ENCODE data around the gene CCL11. TPM values are rescaled to one million over a fixed set of nuclear protein-coding genes. Genes with fewer than 3 reads are reported as not detected.
A peak's percentile ranks its signal among the peaks of the same experiment; 100 is the strongest.

The CCL11 gene
- total and polyA plus RNA-seq, 2 experiments from 2014 or later = not detected

DNA sequence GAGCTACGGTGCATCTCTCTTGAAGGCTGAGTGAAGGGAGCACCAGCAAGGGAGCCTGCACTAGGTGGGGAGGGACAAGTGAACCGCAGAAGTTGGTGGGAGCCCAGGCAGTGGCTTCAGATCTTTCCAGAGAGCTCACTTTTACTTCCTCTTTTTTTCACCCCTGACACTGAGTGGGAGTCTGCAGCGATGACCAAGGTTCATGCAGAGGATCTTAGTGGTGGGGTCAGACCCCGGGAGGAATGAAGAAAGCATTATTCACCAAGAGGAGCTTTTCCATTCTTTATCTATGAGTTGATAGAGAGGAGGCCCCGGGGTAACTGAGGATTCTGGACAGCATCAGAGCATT is 33.5 kb upstream of the CCL11 start (continued):
- TF ChIP-seq, protein P1, sequence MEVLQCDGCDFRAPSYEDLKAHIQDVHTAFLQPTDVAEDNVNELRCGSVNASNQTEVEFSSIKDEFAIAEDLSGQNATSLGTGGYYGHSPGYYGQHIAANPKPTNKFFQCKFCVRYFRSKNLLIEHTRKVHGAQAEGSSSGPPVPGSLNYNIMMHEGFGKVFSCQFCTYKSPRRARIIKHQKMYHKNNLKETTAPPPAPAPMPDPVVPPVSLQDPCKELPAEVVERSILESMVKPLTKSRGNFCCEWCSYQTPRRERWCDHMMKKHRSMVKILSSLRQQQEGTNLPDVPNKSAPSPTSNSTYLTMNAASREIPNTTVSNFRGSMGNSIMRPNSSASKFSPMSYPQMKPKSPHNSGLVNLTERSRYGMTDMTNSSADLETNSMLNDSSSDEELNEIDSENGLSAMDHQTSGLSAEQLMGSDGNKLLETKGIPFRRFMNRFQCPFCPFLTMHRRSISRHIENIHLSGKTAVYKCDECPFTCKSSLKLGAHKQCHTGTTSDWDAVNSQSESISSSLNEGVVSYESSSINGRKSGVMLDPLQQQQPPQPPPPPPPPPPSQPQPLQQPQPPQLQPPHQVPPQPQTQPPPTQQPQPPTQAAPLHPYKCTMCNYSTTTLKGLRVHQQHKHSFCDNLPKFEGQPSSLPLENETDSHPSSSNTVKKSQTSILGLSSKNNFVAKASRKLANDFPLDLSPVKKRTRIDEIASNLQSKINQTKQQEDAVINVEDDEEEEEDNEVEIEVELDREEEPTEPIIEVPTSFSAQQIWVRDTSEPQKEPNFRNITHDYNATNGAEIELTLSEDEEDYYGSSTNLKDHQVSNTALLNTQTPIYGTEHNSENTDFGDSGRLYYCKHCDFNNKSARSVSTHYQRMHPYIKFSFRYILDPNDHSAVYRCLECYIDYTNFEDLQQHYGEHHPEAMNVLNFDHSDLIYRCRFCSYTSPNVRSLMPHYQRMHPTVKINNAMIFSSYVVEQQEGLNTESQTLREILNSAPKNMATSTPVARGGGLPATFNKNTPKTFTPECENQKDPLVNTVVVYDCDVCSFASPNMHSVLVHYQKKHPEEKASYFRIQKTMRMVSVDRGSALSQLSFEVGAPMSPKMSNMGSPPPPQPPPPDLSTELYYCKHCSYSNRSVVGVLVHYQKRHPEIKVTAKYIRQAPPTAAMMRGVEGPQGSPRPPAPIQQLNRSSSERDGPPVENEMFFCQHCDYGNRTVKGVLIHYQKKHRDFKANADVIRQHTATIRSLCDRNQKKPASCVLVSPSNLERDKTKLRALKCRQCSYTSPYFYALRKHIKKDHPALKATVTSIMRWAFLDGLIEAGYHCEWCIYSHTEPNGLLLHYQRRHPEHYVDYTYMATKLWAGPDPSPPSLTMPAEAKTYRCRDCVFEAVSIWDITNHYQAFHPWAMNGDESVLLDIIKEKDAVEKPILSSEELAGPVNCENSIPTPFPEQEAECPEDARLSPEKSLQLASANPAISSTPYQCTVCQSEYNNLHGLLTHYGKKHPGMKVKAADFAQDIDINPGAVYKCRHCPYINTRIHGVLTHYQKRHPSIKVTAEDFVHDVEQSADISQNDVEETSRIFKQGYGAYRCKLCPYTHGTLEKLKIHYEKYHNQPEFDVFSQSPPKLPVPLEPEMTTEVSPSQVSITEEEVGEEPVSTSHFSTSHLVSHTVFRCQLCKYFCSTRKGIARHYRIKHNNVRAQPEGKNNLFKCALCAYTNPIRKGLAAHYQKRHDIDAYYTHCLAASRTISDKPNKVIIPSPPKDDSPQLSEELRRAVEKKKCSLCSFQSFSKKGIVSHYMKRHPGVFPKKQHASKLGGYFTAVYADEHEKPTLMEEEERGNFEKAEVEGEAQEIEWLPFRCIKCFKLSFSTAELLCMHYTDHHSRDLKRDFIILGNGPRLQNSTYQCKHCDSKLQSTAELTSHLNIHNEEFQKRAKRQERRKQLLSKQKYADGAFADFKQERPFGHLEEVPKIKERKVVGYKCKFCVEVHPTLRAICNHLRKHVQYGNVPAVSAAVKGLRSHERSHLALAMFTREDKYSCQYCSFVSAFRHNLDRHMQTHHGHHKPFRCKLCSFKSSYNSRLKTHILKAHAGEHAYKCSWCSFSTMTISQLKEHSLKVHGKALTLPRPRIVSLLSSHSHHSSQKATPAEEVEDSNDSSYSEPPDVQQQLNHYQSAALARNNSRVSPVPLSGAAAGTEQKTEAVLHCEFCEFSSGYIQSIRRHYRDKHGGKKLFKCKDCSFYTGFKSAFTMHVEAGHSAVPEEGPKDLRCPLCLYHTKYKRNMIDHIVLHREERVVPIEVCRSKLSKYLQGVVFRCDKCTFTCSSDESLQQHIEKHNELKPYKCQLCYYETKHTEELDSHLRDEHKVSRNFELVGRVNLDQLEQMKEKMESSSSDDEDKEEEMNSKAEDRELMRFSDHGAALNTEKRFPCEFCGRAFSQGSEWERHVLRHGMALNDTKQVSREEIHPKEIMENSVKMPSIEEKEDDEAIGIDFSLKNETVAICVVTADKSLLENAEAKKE (CRISPR knock-in tag; IDR thresholded peaks at IDR 0.05) = no peak
- TF ChIP-seq POLR2AphosphoS5 (IDR thresholded peaks at IDR 0.05; ENCODE audit: low read depth) = no peak

DNA sequence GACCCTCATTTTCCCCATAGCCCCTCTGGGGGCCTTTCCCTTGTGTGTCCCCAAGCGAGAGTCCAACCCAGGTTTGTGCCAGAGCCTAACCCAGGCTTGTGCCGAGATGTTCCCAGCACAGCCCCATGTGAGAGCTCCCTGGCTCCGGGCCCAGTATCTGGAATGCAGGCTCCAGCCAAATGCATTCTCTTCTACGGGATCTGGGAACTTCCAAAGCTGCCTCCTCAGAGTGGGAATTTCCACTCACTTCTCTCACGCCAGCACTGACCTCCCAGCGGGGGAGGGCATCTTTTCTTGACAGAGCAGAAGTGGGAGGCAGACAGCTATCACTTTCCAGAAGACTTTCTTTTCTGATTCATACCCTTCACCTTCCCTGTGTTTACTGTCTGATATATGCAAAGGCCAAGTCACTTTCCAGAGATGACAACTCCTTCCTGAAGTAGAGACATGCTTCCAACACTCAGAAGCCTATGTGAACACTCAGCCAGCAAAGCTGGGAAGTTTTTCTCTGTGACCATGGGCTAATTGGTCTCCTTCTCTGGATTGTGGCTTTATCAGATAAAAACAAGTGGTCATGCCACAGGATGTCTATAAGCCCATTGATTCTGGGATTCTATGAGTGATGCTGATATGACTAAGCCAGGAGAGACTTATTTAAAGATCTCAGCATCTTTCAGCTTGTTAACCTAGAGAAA is 33.0 kb upstream of the CCL11 start:
- H3K36me3 Mint-ChIP-seq (ENCODE audit: low read depth) = no peaks in the 10 kb centered on the region; the same call in 2 of the 3 replicates
- peaks cover 9% of the 10 kb centered on the region; the same call in 1 of the 2 replicates for H3K27me3 ChIP-seq (ENCODE audit: insufficient read depth)
- no peaks in the 10 kb centered on the region for H3K9me3 Mint-ChIP-seq
- peaks cover 35% of the 10 kb centered on the region for H3K4me1 ChIP-seq (ENCODE audit: insufficient read depth)
- H3K4me3 Mint-ChIP-seq = no peak overlapping the region
- H3K36me3 ChIP-seq (ENCODE audit: insufficient read depth) = no peaks in the 10 kb centered on the region; the same call in 1 of the 2 replicates
- H2AFZ ChIP-seq = no peak overlapping the region
- no peak overlapping the region for H3K27ac Mint-ChIP-seq
- peaks cover 8% of the 10 kb centered on the region; the same call in 1 of the 2 replicates for H3K9me2 ChIP-seq (ENCODE audit: insufficient read depth)
- H3K27me3 Mint-ChIP-seq (ENCODE audit: insufficient read depth, low read depth, poor library complexity) = peaks cover 11% of the 10 kb centered on the region
- H3K4me3 ChIP-seq = no peak overlapping the region
- H3K4me1 Mint-ChIP-seq = peaks cover 41% of the 10 kb centered on the region
- peaks cover 5% of the 10 kb centered on the region for H3F3A ChIP-seq (replicated peaks; ENCODE audit: low read depth)
- no peaks in the 10 kb centered on the region for H4K20me1 ChIP-seq (replicated peaks; ENCODE audit: insufficient read depth)
- H3K4me2 ChIP-seq = no peak overlapping the region
- no peak overlapping the region for H3K27ac ChIP-seq (ENCODE audit: low read depth)
- no peaks in the 10 kb centered on the region for H3K79me2 ChIP-seq (replicated peaks; ENCODE audit: insufficient read depth)
- DNase-seq (ENCODE audit: low spot score) (peak; percentile 22), ATAC-seq (peak; percentile 9; the same call in 2 of the 3 replicates)
- TF ChIP-seq EZH2phosphoT487 (IDR thresholded peaks at IDR 0.05; ENCODE audit: unreplicated experiment) = no peak
- TF ChIP-seq, protein P2, sequence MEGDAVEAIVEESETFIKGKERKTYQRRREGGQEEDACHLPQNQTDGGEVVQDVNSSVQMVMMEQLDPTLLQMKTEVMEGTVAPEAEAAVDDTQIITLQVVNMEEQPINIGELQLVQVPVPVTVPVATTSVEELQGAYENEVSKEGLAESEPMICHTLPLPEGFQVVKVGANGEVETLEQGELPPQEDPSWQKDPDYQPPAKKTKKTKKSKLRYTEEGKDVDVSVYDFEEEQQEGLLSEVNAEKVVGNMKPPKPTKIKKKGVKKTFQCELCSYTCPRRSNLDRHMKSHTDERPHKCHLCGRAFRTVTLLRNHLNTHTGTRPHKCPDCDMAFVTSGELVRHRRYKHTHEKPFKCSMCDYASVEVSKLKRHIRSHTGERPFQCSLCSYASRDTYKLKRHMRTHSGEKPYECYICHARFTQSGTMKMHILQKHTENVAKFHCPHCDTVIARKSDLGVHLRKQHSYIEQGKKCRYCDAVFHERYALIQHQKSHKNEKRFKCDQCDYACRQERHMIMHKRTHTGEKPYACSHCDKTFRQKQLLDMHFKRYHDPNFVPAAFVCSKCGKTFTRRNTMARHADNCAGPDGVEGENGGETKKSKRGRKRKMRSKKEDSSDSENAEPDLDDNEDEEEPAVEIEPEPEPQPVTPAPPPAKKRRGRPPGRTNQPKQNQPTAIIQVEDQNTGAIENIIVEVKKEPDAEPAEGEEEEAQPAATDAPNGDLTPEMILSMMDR (conservative IDR thresholded peaks at IDR 0.05; ENCODE audit: low read depth in 2 of 2) = no peak
- TF ChIP-seq NANOG (IDR thresholded peaks at IDR 0.05; ENCODE audit: borderline replicate concordance) = no peak
- TF ChIP-seq POLR2AphosphoS5 (IDR thresholded peaks at IDR 0.05; ENCODE audit: low read depth) = no peak
- TF ChIP-seq EZH2 (IDR thresholded peaks at IDR 0.05; ENCODE audit: low read depth, unreplicated experiment) = no peak
- no peak for TF ChIP-seq ZNF331 (CRISPR knock-in tag; IDR thresholded peaks at IDR 0.05; ENCODE audit: low read depth)
- no peak for TF ChIP-seq STAT1 (IDR thresholded peaks at IDR 0.05; ENCODE audit: unreplicated experiment)
- TF ChIP-seq JUNB (IDR thresholded peaks at IDR 0.05; ENCODE audit: unreplicated experiment) = no peak
